ENCODE measurements around the gene DOCK2. TPM values are rescaled to one million over a fixed set of nuclear protein-coding genes. Genes with fewer than 3 reads are reported as not detected.

Gene DOCK2
- total RNA-seq, 1 experiment from 2014 or later: 4.6 TPM

GRCh38 chr5:169753795-169754194 is 116.7 kb downstream of the DOCK2 start (continued):
- TF ChIP-seq AFF4 (CRISPR knock-in tag; IDR thresholded peaks at IDR 0.05; ENCODE audit: borderline replicate concordance) (no peak), ARID4B (CRISPR knock-in tag; IDR thresholded peaks at IDR 0.05; ENCODE audit: borderline replicate concordance) (no peak), SMAD3 (CRISPR knock-in tag; IDR thresholded peaks at IDR 0.05; ENCODE audit: borderline replicate concordance) (no peak), TCF7 (CRISPR knock-in tag; IDR thresholded peaks at IDR 0.05; ENCODE audit: low read depth) (no peak), JAZF1 (CRISPR knock-in tag; IDR thresholded peaks at IDR 0.05) (no peak), ZNF281 (CRISPR knock-in tag; IDR thresholded peaks at IDR 0.05) (no peak), FOXJ3 (CRISPR knock-in tag; IDR thresholded peaks at IDR 0.05; ENCODE audit: borderline replicate concordance) (no peak), ZNF671 (CRISPR knock-in tag; IDR thresholded peaks at IDR 0.05) (no peak), ELF4 (CRISPR knock-in tag; IDR thresholded peaks at IDR 0.05; ENCODE audit: low read depth) (no peak), NFYB (CRISPR knock-in tag; conservative IDR thresholded peaks at IDR 0.05; ENCODE audit: low read depth) (no peak)

DNA sequence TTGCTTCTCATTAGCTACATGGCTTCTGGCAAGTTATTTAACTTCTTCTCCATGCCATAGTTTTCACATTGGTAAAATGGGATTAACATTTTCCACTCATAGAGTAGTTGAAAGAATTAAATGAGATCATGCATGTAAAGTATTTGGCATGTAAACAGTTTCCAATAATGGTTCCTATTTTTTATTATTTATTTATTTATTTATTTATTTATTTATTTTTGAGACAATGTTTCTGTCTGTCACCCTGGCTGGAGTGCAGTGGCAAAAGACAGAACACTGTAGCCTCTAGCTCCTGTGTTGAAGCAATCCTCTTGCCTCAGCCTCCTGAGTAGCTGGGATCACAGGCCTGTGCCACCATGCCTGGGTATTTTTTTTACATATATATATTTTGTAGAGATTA is 117.7 kb downstream of the DOCK2 start:
- ChIA-PET POLR2A (no interaction called here), CTCF (interaction anchor here (1.1 kb wide), 1 partner anchor 226 kb away, joined by 3 read pairs; the partner anchor contains the start of gene INSYN2B)
- TF ChIP-seq NFE2L1 (CRISPR knock-in tag; IDR thresholded peaks at IDR 0.05): no peak
- no peak for TF ChIP-seq EMX1 (CRISPR knock-in tag; IDR thresholded peaks at IDR 0.05)
- TF ChIP-seq, protein P1, sequence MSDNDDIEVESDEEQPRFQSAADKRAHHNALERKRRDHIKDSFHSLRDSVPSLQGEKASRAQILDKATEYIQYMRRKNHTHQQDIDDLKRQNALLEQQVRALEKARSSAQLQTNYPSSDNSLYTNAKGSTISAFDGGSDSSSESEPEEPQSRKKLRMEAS (CRISPR knock-in tag; IDR thresholded peaks at IDR 0.05): no peak
- no peak for TF ChIP-seq MLX (CRISPR knock-in tag; IDR thresholded peaks at IDR 0.05)
- Mint-ChIP-seq H3K27ac (no peak overlapping the region), H3K36me3 (no peaks in the 10 kb centered on the region), H3K9me3 (no peaks in the 10 kb centered on the region), H3K4me1 (peaks cover 13% of the 10 kb centered on the region), H3K27me3 (ENCODE audit: low read depth) (no peaks in the 10 kb centered on the region), H3K4me3 (no peak overlapping the region)
- DNase-seq (ENCODE audit: low spot score) (no peak), ATAC-seq (no peak)

Measured in WTC11 (cell line).